ENCODE data around the gene NAA10.

NAA10 gene

DNA sequence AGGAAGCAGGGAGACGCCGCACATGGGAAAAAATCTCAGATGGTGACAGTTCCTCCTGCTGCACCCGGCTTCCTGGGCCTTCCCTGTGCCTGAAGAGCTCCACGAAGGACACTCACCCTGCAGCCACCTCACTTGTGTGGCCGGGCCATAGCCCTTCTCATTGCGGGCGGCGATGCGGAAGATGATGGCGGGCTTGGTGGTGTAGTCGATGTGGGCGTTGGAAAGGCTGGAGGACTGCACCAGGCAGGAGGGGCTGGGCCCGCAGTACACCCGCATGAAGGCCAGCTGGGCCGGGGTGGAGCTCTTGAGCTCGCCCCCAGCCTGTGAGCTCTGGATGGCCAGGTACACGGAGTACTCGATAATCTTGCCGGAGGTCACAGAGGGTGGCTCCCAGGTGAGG, 15.3 kb upstream of the NAA10 start:
- TF ChIP-seq, protein P1, sequence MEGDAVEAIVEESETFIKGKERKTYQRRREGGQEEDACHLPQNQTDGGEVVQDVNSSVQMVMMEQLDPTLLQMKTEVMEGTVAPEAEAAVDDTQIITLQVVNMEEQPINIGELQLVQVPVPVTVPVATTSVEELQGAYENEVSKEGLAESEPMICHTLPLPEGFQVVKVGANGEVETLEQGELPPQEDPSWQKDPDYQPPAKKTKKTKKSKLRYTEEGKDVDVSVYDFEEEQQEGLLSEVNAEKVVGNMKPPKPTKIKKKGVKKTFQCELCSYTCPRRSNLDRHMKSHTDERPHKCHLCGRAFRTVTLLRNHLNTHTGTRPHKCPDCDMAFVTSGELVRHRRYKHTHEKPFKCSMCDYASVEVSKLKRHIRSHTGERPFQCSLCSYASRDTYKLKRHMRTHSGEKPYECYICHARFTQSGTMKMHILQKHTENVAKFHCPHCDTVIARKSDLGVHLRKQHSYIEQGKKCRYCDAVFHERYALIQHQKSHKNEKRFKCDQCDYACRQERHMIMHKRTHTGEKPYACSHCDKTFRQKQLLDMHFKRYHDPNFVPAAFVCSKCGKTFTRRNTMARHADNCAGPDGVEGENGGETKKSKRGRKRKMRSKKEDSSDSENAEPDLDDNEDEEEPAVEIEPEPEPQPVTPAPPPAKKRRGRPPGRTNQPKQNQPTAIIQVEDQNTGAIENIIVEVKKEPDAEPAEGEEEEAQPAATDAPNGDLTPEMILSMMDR (IDR thresholded peaks at IDR 0.05; ENCODE audit: poor library complexity, severe bottlenecking) = no peak
- Histone ChIP-seq H3K36me3 (ENCODE audit: low read depth) (peaks cover 54% of the 10 kb centered on the region), H3K27ac (ENCODE audit: poor library complexity, severe bottlenecking) (no peak overlapping the region), H3K9me3 (ENCODE audit: severe bottlenecking) (no peaks in the 10 kb centered on the region), H3K27me3 (ENCODE audit: insufficient read depth, poor library complexity, severe bottlenecking) (no peaks in the 10 kb centered on the region), H3K4me3 (ENCODE audit: severe bottlenecking) (no peak overlapping the region), H3K4me1 (ENCODE audit: insufficient read depth, poor library complexity, severe bottlenecking) (no peaks in the 10 kb centered on the region)
- ATAC-seq (ENCODE audit: low read depth) (no peak), DNase-seq (ENCODE audit: low spot score) (no peak)

DNA sequence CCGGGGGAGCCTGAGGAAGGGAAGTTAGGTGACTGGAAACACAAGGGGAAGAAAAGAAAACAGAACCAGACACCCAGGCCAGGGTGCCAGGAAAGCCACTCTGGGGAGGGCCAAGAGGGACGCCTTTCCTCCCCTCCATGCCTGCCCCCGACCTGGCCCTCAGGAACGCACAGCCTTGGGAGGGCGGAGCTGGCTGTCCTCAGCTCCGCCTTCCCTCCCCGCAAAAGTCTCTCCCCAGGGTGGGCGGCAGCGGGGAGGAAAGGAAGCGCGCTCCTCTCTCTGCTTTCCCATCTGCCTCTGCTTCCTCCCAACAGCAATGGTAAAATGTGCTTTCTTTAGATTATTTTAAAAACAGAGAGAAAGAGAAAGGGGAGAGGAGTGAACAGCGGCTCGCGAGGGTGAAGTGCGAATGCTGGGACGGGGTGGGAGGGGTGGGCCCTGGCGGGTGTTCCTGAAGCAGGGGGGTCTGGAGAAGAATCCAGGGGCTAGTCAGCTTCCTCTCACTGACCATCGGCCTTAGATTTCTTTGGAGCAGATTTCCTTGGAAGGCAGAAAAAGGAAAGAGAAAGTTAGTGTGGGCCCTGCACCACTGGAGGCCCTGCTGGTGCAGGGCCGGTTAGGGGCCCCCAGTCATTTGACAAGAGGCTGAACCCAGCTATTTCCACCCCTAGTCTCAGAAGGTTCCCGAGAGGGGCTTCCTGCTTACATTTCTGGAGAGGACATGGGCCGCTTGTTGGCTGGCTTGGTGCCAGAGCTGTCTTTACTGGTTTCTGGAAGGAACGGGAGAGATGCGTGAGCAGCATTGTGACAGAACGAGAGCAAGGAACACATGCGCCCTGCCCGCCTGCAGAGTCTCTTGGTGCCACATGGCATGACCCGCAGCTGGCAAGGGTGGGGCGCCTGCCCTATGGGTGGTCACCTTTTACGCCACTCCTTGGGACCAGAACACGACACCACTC, 14.3 kb upstream of the NAA10 start:
- ATAC-seq (ENCODE audit: low read depth) (no peak), DNase-seq (ENCODE audit: low spot score) (no peak)
- Histone ChIP-seq H3K4me3 (ENCODE audit: severe bottlenecking) (no peak overlapping the region), H3K9me3 (ENCODE audit: severe bottlenecking) (no peaks in the 10 kb centered on the region), H3K36me3 (ENCODE audit: low read depth) (peaks cover 54% of the 10 kb centered on the region), H3K27ac (ENCODE audit: poor library complexity, severe bottlenecking) (no peak overlapping the region), H3K4me1 (ENCODE audit: insufficient read depth, poor library complexity, severe bottlenecking) (no peaks in the 10 kb centered on the region), H3K27me3 (ENCODE audit: insufficient read depth, poor library complexity, severe bottlenecking) (no peaks in the 10 kb centered on the region)
- TF ChIP-seq, protein P1 (IDR thresholded peaks at IDR 0.05; ENCODE audit: poor library complexity, severe bottlenecking) = no peak

DNA sequence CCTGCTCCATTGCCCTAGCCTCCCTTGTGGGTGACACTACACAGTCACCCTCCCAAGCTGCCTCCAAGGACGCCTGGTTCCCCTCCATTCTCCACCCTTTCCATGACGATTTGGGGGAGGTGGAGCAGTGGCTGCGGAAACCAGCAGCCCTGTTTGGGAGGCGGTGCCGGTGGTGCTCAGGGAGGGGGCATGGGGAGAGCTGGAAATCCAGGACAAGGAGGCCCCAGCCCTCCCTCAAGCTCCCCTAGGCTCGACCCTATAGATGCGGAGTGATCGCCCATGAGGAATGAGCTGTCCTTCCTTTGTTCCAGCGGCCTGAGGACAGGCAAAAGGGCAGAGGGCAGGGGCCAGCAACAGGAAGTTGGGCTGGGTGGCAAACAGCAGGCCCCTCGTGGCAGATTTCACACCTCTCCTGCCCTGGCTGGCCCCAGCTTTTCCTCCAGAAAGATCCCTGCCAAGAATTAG, 13.2 kb upstream of the NAA10 start:
- H3K4me1 ChIP-seq (ENCODE audit: insufficient read depth, poor library complexity, severe bottlenecking) = no peaks in the 10 kb centered on the region
- peaks cover 43% of the 10 kb centered on the region for H3K36me3 ChIP-seq (ENCODE audit: low read depth)
- DNase-seq (ENCODE audit: low spot score) (no peak), ATAC-seq (ENCODE audit: low read depth) (no peak)
- no peak overlapping the region for H3K27ac ChIP-seq (ENCODE audit: poor library complexity, severe bottlenecking)
- no peak overlapping the region for H3K4me3 ChIP-seq (ENCODE audit: severe bottlenecking)
- H3K27me3 ChIP-seq (ENCODE audit: insufficient read depth, poor library complexity, severe bottlenecking) = no peaks in the 10 kb centered on the region
- no peaks in the 10 kb centered on the region for H3K9me3 ChIP-seq (ENCODE audit: severe bottlenecking)
- TF ChIP-seq, protein P1 (IDR thresholded peaks at IDR 0.05; ENCODE audit: poor library complexity, severe bottlenecking) = no peak

DNA sequence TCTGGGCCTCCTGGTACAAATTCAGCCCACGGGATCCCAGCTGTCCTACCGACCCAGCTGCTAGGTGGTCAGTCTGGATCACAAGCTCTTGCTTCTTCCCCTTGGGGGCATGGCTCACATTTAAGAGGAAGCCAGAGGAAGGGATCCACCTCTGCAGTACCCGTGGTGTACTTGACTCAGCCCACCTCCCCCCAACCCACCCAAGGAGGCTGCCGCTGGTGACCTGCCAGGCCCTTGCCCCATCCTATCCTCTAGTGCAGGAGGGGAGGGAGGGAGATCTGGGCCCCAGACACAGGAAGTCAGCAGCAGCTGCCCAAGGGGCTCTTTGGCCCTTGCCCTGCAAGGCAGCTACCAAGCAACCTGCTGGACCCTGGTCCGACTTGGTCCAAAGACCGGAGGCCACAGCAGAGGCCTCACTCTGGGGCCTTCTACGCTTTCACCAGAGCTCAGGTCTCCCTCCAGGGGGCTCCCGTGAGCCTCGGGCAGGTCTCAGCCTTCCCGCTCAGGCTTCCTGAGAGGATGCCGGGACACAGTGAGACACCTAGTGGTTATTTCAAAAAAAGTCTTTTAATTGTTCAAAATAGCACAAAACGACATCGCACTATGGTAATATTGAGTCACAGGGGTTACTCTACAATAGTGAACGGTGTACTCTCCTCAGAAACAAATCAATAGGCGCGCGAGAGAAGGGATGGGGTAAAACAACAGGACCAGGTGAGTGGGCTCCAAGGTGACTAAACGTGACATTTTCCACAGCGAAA, 12.4 kb upstream of the NAA10 start:
- DNase-seq (ENCODE audit: low spot score) (no peak), ATAC-seq (ENCODE audit: low read depth) (peak; percentile 78)
- peaks cover 34% of the 10 kb centered on the region for H3K36me3 ChIP-seq (ENCODE audit: low read depth)
- no peaks in the 10 kb centered on the region for H3K27me3 ChIP-seq (ENCODE audit: insufficient read depth, poor library complexity, severe bottlenecking)
- H3K27ac ChIP-seq (ENCODE audit: poor library complexity, severe bottlenecking) = no peak overlapping the region
- H3K4me1 ChIP-seq (ENCODE audit: insufficient read depth, poor library complexity, severe bottlenecking) = no peaks in the 10 kb centered on the region
- no peak overlapping the region for H3K4me3 ChIP-seq (ENCODE audit: severe bottlenecking)
- no peaks in the 10 kb centered on the region for H3K9me3 ChIP-seq (ENCODE audit: severe bottlenecking)
- TF ChIP-seq, protein P1 (IDR thresholded peaks at IDR 0.05; ENCODE audit: poor library complexity, severe bottlenecking) = peak; percentile 78

Measured in RWPE2 (cell line).